ENCODE results near the gene PAFAH2.

The PAFAH2 gene

GRCh38 chr1:25927521-25928265, 70.2 kb downstream of the PAFAH2 start:
- peak; percentile 93 for DNase-seq

- DNase-seq, result peak; percentile 76
These were observed 70.9 kb downstream of the PAFAH2 start for GRCh38 chr1:25926731-25927496.

GRCh38 chr1:25924454-25924853, 73.4 kb downstream of the PAFAH2 start:
- DNase-seq, result no peak

GRCh38 chr1:25922971-25923552, 74.8 kb downstream of the PAFAH2 start:
- peak; percentile 59 for DNase-seq

- peak; percentile 88 for DNase-seq
These were observed 75.5 kb downstream of the PAFAH2 start for GRCh38 chr1:25922056-25922970.

- no peak for DNase-seq
These were observed 79.2 kb downstream of the PAFAH2 start for GRCh38 chr1:25918615-25919014.

GRCh38 chr1:25917996-25918395, 79.9 kb downstream of the PAFAH2 start:
- no peak for DNase-seq

- no peak for DNase-seq
These were observed 81.4 kb downstream of the PAFAH2 start for GRCh38 chr1:25916460-25916859.

GRCh38 chr1:25914074-25914995, 83.5 kb downstream of the PAFAH2 start:
- DNase-seq, result no peak

GRCh38 chr1:25913206-25913605, 84.7 kb downstream of the PAFAH2 start:
- no peak for DNase-seq

- no peak for DNase-seq
These were observed 85.6 kb downstream of the PAFAH2 start for GRCh38 chr1:25912076-25912831.

- DNase-seq, result no peak
These were observed 86.7 kb downstream of the PAFAH2 start for GRCh38 chr1:25911162-25911561.

Measured in COR-L47 (cell line).